Hepatic stellate cell (primary cell): ENCODE results near the gene OPRD1.
"Not testable (repeated sequence)": the region's sequence is repeated elsewhere in the genome, so short reads cannot be mapped to it uniquely, and the experiment has no call there.

Source experiments
- DNase-seq: peaks from one replicate; pipeline ENCODE4 v3.0.0; 2011; ENCODE audit warnings: low spot score

Gene OPRD1

GRCh38 chr1:28801461-28801860, 10.5 kb upstream of the OPRD1 start:
- DNase-seq, result no peak

- DNase-seq, result no peak
Measured at GRCh38 chr1:28803051-28803450, 8.9 kb upstream of the OPRD1 start.

GRCh38 chr1:28803662-28804061, 8.3 kb upstream of the OPRD1 start:
- DNase-seq, result no peak

- no peak for DNase-seq
Measured at GRCh38 chr1:28804071-28804470, 7.9 kb upstream of the OPRD1 start.

- no peak for DNase-seq
Measured at GRCh38 chr1:28807046-28807445, 4.9 kb upstream of the OPRD1 start.

- DNase-seq, result no peak
Measured at GRCh38 chr1:28807986-28808385, 4.0 kb upstream of the OPRD1 start.

- DNase-seq, result no peak
Measured at GRCh38 chr1:28811369-28811765, 603 bp upstream of the OPRD1 start.

- DNase-seq, result no peak
Measured at GRCh38 chr1:28812669-28813468, 899 bp downstream of the OPRD1 start.

- DNase-seq, result no peak
Measured at GRCh38 chr1:28813931-28814465, 2.0 kb downstream of the OPRD1 start.

- no peak for DNase-seq
Measured at GRCh38 chr1:28815533-28816185, 3.7 kb downstream of the OPRD1 start.

- DNase-seq, result no peak
Measured at GRCh38 chr1:28817133-28817532, 5.2 kb downstream of the OPRD1 start.

GRCh38 chr1:28819020-28819419, 7.0 kb downstream of the OPRD1 start:
- no peak for DNase-seq

GRCh38 chr1:28822799-28823198, 10.8 kb downstream of the OPRD1 start:
- DNase-seq, result no peak

GRCh38 chr1:28824061-28824460, 12.1 kb downstream of the OPRD1 start:
- not testable (repeated sequence) for DNase-seq

GRCh38 chr1:28828227-28828858, 16.4 kb downstream of the OPRD1 start:
- not testable (repeated sequence) for DNase-seq

- DNase-seq, result no peak
Measured at GRCh38 chr1:28830814-28831213, 18.8 kb downstream of the OPRD1 start.

GRCh38 chr1:28832966-28833365, 21.0 kb downstream of the OPRD1 start:
- DNase-seq, result no peak

GRCh38 chr1:28833381-28833780, 21.4 kb downstream of the OPRD1 start:
- DNase-seq, result no peak

GRCh38 chr1:28835237-28835650, 23.3 kb downstream of the OPRD1 start:
- DNase-seq, result no peak

GRCh38 chr1:28836421-28836956, 24.5 kb downstream of the OPRD1 start:
- no peak for DNase-seq

GRCh38 chr1:28840928-28841544, 29.1 kb downstream of the OPRD1 start:
- DNase-seq, result no peak
